22Rv1 (cell line): Measurements from ENCODE around the gene PIGN.

Source experiments
- CTCF ChIP-seq: fragments of 450-650 bp; IDR thresholded peaks from 2 replicates; pipeline ENCODE4 v1.5.1; 2017; ENCODE audit warnings: mild to moderate bottlenecking
- ZFX ChIP-seq: fragments of 450-650 bp; IDR thresholded peaks from 2 replicates; pipeline ENCODE4 v1.6.1; 2017; ENCODE audit warnings: antibody characterized with exemption, borderline replicate concordance

- TF ChIP-seq ZFX (no peak), CTCF (no peak)
Observed at GRCh38 chr18:61998957-61999356, 187.9 kb downstream of the PIGN start.
